DOHH2 (cell line): ENCODE measurements around the gene CREB3L2.

Source experiments
- H3F3A ChIP-seq: fragments of 200-600 bp; sonication (generic), shearing (Covaris generic); 2 replicates; pipeline ENCODE4 v1.6.0; 2016; ENCODE audit warnings: antibody characterized with exemption, mild to moderate bottlenecking; ENCODE audit not compliant: control insufficient read depth, insufficient read depth
- H3K27ac ChIP-seq: fragments of 200-600 bp; sonication (generic); 2 replicates; pipeline ENCODE4 v1.5.1; 2014; ENCODE audit warnings: low read depth, mild to moderate bottlenecking, low read length, moderate library complexity
- H3K27me3 ChIP-seq: fragments of 200-600 bp; sonication (generic); 2 replicates; pipeline ENCODE4 v1.6.1; 2014; ENCODE audit warnings: mild to moderate bottlenecking, low read length, mixed read lengths; ENCODE audit not compliant: control insufficient read depth
- H3K36me3 ChIP-seq: fragments of 200-600 bp; sonication (generic); 2 replicates; pipeline ENCODE4 v1.6.1; 2014; ENCODE audit warnings: mild to moderate bottlenecking, low read length, moderate library complexity, mixed read lengths; ENCODE audit not compliant: control insufficient read depth
- H3K4me1 ChIP-seq: fragments of 200-600 bp; sonication (generic); 2 replicates; pipeline ENCODE4 v1.6.1; 2014; ENCODE audit warnings: mild to moderate bottlenecking, low read length, mixed read lengths; ENCODE audit not compliant: control insufficient read depth
- H3K4me2 ChIP-seq: fragments of 200-600 bp; sonication (generic); 2 replicates; pipeline ENCODE4 v1.6.0; 2014; ENCODE audit warnings: mild to moderate bottlenecking, low read length, moderate library complexity
- H3K4me3 ChIP-seq: fragments of 200-600 bp; sonication (generic); 2 replicates; pipeline ENCODE4 v1.5.1; 2014; ENCODE audit warnings: mild to moderate bottlenecking, low read length, mixed read lengths
- H3K79me2 ChIP-seq: fragments of 200-600 bp; sonication (generic); 2 replicates; pipeline ENCODE4 v1.6.1; 2014; ENCODE audit warnings: mild to moderate bottlenecking, low read length, mixed read lengths; ENCODE audit not compliant: control insufficient read depth
- H3K9me2 ChIP-seq: fragments of 200-600 bp; sonication (generic); replicated peaks from 2 replicates; pipeline ENCODE4 v1.6.1; 2014; ENCODE audit warnings: mild to moderate bottlenecking, low read length, mixed read lengths; ENCODE audit not compliant: control insufficient read depth
- H3K9me3 ChIP-seq: fragments of 200-600 bp; sonication (generic); 2 replicates; pipeline ENCODE4 v1.6.1; 2014; ENCODE audit warnings: antibody characterized with exemption, low read length, mixed read lengths; ENCODE audit not compliant: control insufficient read depth, insufficient read depth
- H4K20me1 ChIP-seq: fragments of 200-600 bp; sonication (generic); 2 replicates; pipeline ENCODE4 v1.6.0; 2014; ENCODE audit warnings: low read depth, mild to moderate bottlenecking, antibody characterized with exemption, low read length, moderate library complexity; ENCODE audit not compliant: control insufficient read depth, insufficient read depth
- EZH2phosphoT487 ChIP-seq: fragments of 200-600 bp; sonication (generic); IDR thresholded peaks from 2 replicates; pipeline ENCODE4 v1.6.1; 2017; ENCODE audit warnings: borderline replicate concordance, mild to moderate bottlenecking, antibody characterized with exemption, low read length, moderate library complexity, mixed read lengths
- TF ChIP-seq, protein P1 (sequence below): fragments of 200-600 bp; sonication (generic); IDR thresholded peaks from one replicate; pipeline ENCODE4 v1.5.1; 2014; ENCODE audit warnings: antibody characterized with exemption, mild to moderate bottlenecking, low read depth, low read length; ENCODE audit not compliant: poor library complexity, severe bottlenecking

Gene CREB3L2

DNA sequence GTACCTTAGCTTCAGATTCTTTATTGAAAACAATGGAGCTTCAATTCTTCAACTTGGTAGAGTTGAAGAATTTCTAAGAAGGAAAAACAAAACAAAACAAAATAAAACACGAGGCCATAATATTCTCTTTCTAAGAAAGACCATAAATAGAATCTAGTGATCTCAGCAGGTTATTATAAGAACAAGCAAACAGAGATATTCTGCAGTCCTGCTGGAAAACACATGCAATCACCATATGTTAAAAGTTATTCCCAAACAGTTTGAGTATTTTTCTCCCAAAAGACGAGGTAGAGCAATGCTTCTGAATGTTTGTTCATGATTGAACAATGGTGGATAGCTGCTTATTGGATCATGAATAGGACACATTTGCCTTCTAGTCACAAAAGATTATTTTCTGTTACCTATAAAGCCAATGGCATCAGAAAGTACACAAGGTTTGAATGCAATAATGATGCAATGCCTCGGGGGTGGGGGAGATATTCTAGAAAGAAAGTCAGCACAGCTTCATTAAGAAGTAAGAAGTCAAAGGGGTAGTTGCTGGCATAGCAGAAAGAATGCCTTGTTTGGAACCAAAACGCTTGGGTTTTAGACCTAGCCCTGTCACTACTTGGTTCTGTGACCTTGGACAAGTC is 59.3 kb downstream of the CREB3L2 start:
- Histone ChIP-seq H3K79me2 (no peaks in the 10 kb centered on the region), H3K36me3 (no peaks in the 10 kb centered on the region), H3K4me2 (no peak overlapping the region), H3K4me1 (no peaks in the 10 kb centered on the region), H3K27ac (no peak overlapping the region), H3K4me3 (no peak overlapping the region), H3K9me3 (no peaks in the 10 kb centered on the region), H3F3A (no peaks in the 10 kb centered on the region), H3K9me2 (no peaks in the 10 kb centered on the region), H3K27me3 (no peaks in the 10 kb centered on the region), H4K20me1 (no peaks in the 10 kb centered on the region)
- TF ChIP-seq, protein P1, sequence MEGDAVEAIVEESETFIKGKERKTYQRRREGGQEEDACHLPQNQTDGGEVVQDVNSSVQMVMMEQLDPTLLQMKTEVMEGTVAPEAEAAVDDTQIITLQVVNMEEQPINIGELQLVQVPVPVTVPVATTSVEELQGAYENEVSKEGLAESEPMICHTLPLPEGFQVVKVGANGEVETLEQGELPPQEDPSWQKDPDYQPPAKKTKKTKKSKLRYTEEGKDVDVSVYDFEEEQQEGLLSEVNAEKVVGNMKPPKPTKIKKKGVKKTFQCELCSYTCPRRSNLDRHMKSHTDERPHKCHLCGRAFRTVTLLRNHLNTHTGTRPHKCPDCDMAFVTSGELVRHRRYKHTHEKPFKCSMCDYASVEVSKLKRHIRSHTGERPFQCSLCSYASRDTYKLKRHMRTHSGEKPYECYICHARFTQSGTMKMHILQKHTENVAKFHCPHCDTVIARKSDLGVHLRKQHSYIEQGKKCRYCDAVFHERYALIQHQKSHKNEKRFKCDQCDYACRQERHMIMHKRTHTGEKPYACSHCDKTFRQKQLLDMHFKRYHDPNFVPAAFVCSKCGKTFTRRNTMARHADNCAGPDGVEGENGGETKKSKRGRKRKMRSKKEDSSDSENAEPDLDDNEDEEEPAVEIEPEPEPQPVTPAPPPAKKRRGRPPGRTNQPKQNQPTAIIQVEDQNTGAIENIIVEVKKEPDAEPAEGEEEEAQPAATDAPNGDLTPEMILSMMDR, result no peak
- TF ChIP-seq EZH2phosphoT487, result no peak

DNA sequence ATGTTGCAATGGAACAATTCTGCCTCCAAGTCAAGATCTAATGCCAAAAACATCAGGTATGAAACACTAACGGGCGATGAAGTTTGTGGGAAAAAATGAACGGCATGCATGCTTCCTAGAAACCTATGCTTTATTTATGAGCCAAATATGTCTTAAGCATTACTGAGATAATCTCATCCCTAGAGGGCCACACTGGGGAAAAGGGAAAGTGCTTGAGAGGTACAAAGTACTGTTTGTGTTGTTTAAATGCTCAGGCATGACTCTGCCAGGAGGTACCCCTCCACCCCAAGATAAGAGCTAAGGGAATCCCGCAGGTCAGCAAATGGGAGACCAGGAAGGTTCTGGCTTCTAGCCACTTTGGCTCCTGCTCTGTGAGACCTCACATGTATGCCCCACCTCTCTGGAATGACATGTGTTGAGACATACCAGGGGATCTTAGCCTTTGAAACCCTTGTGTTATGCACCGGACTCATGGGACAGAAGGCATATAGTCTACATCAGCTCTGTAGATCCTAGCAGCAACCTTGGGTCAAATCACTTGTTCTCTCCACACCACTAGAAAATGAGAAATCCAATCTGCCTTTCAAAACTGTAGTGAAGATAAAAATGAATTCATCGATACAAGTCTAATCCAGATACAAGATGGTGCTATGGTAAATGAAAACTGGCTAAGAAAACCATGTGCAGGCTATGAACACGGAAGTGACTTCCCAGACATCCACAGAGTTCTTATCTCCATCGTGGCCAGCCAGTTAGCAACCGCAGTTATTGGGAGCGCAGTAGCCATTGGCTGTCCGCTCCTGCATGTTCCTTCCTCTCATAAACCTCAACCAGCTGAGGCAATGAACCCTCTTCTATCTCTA is 61.0 kb downstream of the CREB3L2 start:
- H3K4me2 ChIP-seq, result no peak overlapping the region
- no peaks in the 10 kb centered on the region for H4K20me1 ChIP-seq
- TF ChIP-seq, protein P1, result no peak
- no peak for TF ChIP-seq EZH2phosphoT487
- H3K4me1 ChIP-seq, result no peaks in the 10 kb centered on the region
- H3F3A ChIP-seq, result no peaks in the 10 kb centered on the region
- no peak overlapping the region for H3K4me3 ChIP-seq
- H3K9me3 ChIP-seq, result no peaks in the 10 kb centered on the region
- no peaks in the 10 kb centered on the region for H3K27me3 ChIP-seq
- H3K27ac ChIP-seq, result no peak overlapping the region
- H3K9me2 ChIP-seq, result no peaks in the 10 kb centered on the region
- H3K36me3 ChIP-seq, result no peaks in the 10 kb centered on the region
- H3K79me2 ChIP-seq, result no peaks in the 10 kb centered on the region

DNA sequence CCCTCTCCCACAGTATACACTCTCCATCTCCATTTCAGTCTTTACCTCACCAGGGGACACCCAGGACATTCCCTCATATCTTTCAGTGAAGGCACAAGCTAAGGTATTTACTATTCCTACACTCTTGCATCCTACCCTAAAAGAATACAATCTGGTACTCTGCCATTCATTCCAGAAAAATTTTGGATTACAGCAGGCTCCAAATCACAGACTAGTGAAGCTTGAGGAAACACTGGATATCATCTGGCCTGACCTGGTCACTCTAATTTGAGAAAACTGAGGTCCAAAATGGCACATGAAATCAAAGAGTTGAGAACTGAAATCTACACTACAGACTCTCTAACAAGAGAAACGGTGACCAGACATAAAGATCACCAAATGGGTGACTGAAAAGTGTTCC is 61.7 kb downstream of the CREB3L2 start:
- Histone ChIP-seq H3K9me2 (no peaks in the 10 kb centered on the region), H3K27me3 (no peaks in the 10 kb centered on the region), H3K9me3 (no peaks in the 10 kb centered on the region), H3K79me2 (no peaks in the 10 kb centered on the region), H3K4me1 (no peaks in the 10 kb centered on the region), H3K36me3 (no peaks in the 10 kb centered on the region), H3K27ac (no peak overlapping the region), H3K4me3 (no peak overlapping the region), H3F3A (no peaks in the 10 kb centered on the region), H4K20me1 (no peaks in the 10 kb centered on the region), H3K4me2 (no peak overlapping the region)
- TF ChIP-seq, protein P1, result no peak
- no peak for TF ChIP-seq EZH2phosphoT487
